GM19239 (cell line): ENCODE results near the gene UPP1.
A peak's percentile ranks its signal among the peaks of the same experiment; 100 is the strongest.
"Not testable (repeated sequence)": the region's sequence is repeated elsewhere in the genome, so short reads cannot be mapped to it uniquely, and the experiment has no call there.

Source experiments
- DNase-seq: peaks from one replicate; pipeline ENCODE4 v3.0.0; 2011; ENCODE audit warnings: low spot score; ENCODE audit not compliant: insufficient read length
- FAIRE-seq: peaks from 2 replicates; lab custom pipeline; 2011; peaks lifted over from hg19 to GRCh38; lab: Jason Lieb, UNC

The UPP1 gene

GRCh38 chr7:48108959-48109847 is 20.1 kb downstream of the UPP1 start:
- no peak for FAIRE-seq
- no peak for DNase-seq

DNA sequence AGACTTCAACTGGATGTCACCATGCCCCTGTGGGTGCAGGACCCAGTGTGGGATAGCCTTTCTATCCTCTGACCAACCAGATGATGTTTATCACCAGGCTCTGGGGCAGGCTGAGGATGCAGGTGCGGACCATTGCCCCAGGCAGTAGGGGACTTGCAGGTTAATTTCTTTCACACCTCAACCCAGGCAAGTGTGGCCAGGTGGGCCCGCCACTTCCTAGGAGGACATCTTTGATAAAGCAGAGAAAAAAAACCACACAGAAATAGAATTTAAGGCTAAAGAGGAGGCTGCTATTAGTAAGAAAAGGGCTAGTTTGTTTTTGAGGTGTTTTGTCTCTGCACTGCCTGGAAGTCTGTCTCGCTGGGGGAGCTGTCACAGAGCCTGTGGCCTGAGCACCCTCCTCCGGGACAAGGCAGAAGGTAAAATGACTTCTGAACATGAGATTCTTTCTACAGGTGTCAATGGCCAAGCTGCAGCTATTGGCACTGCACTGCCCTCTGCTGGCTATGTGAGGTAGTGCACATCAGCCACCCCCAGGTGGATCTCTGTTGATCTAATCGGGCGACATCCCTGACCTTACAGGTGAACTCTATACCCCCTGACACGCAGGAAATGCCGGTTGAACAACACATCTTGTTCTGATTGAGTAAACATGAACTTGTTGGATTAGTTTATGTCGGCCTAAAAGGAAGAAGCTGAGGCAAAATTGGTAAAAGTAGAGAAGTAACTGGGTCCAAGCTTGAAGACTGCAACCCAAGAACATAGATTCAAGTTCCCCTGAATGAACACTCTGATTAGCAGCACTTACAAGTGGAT is 21.0 kb downstream of the UPP1 start:
- FAIRE-seq (peak; percentile 97), DNase-seq (peak; percentile 60)

DNA sequence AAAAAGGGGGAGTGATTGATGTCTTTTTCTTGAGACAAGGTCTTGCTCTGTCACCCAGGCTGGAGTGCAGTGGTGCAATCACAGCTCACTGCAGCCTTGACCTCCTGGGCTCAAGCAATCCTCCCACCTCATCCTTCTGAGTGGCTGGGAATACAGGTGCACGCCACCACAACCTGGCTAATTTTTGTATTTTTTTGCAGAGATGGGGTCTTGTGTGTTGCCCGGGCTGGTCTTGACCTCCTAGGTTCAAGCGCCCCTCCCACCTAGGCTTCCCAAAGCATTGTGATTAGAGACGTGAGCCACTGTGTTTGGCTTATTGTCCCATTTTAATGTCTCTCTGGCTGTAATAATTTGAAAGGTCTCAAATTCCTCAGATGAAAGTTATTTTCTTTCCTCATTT is 21.8 kb downstream of the UPP1 start:
- no peak for DNase-seq
- no peak for FAIRE-seq

DNA sequence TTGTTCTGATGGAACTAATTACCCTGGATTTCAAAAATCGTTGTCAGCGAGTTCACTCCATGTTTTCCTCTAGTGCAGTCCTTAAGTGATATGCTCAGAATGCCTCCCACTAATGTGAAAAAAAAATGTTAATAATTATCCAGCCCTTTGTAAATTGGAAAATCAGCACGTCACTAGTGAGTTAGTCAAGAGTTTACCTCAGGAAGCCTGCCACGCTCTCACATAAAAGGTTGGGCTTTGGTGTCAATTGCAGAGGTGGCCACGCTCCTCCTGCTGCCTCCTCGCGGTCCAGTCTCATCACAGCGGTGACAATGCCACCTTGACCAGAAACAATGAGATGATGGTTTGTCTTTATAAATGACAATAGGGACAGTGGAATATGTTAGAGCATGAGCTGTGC is 22.5 kb downstream of the UPP1 start:
- FAIRE-seq (no peak), DNase-seq (no peak)

- DNase-seq (no peak), FAIRE-seq (no peak)
Measured at GRCh38 chr7:48112401-48113165, 23.5 kb downstream of the UPP1 start.

- FAIRE-seq = no peak
- DNase-seq = no peak
Measured at GRCh38 chr7:48113275-48113674, 24.2 kb downstream of the UPP1 start.

GRCh38 chr7:48114115-48114514 is 25.1 kb downstream of the UPP1 start:
- no peak for DNase-seq
- FAIRE-seq = no peak

DNA sequence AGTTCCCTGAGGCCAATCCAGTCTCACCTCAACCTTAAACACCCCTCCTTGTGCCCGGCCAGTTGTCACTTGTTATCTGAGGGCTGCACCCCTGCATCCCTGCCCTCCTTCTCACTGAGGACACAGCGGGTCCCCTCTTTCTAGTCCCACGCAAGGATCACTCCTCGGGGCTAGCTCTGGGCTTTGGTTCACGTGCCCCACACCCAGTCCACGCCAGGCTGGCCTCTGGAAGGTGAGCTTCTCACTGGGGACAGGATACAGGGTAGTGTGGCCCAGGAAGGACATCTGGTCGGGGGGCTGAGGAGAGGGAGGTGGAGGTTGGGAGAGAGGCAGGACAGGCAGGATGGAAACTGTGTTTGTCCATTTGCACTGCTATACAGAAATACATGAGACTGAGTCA is 25.5 kb downstream of the UPP1 start:
- FAIRE-seq = no peak

DNA sequence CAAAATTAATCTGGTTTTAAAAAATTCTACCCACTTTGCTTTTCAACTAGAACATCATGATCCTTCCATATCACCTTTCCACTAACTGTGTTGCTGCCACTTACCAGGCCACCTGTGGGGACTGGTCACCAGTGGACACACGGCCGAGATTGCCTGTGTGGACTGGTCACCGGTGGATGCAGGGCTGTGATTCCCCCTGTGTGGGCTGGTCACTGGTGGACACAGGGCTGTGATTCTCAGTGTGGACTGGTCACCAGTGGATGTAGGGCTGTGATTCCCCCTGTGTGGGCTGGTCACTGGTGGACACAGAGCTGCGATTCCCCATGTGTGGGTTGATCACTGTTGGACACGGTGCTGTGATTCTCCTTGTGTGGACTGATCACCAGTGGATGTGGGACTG is 27.0 kb downstream of the UPP1 start:
- no peak for FAIRE-seq
- DNase-seq = no peak

More for the DNA sequence above, 25.5 kb downstream of the UPP1 start:
- no peak for DNase-seq

- FAIRE-seq (no peak), DNase-seq (no peak)
Measured at GRCh38 chr7:48118041-48118440, 29.0 kb downstream of the UPP1 start.

DNA sequence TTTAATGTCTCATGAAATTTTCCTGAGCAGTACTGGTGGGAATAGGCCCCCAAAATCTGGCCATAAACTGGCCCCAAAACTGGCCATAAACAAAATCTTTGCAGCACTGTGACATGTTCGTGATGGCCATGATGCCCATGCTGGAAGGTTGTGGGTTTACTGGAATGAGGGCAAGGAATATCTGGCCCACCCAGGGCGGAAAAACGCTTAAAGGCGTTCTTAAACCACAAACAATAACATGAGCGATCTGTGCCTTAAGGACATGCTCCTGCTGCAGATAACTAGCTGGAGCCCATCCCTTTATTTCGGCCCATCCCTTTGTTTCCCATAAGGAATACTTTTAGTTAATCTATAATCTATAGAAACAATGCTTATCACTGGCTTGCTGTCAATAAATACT is 31.5 kb downstream of the UPP1 start:
- not testable (repeated sequence) for DNase-seq, FAIRE-seq

GRCh38 chr7:48126037-48126436 is 37.0 kb downstream of the UPP1 start:
- DNase-seq = no peak
- no peak for FAIRE-seq

DNA sequence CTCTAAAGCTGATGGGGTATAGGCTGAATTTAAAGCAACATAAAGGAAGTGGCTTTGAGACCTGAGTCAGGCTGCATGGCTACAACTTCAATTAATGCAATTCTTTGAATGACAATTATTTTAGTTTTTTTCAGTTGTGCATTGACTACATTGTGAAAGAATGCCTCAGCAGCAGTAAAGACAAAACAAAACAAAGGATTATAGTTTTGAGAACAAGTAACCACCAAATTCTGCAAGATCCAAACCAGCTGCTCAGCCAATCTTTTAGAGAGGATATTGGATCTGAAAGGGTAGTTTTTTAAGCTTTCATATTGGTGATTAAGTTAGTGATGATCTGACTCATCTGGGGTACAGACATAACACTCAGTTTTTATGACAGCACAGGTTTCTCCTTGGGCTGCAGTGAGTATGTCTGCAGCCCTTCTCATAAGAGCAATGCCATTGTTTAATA is 41.6 kb downstream of the UPP1 start:
- DNase-seq = no peak
- no peak for FAIRE-seq

GRCh38 chr7:48132792-48133191 is 43.7 kb downstream of the UPP1 start:
- FAIRE-seq (no peak), DNase-seq (no peak)

GRCh38 chr7:48139459-48139858 is 50.4 kb downstream of the UPP1 start:
- no peak for FAIRE-seq
- DNase-seq = no peak

- DNase-seq = no peak
- peak; percentile 64 for FAIRE-seq
Measured at GRCh38 chr7:48140001-48140681, 51.1 kb downstream of the UPP1 start.

GRCh38 chr7:48141521-48141920 is 52.5 kb downstream of the UPP1 start:
- DNase-seq (no peak), FAIRE-seq (no peak)

- DNase-seq (no peak), FAIRE-seq (no peak)
Measured at GRCh38 chr7:48144291-48144768, 55.3 kb downstream of the UPP1 start.

DNA sequence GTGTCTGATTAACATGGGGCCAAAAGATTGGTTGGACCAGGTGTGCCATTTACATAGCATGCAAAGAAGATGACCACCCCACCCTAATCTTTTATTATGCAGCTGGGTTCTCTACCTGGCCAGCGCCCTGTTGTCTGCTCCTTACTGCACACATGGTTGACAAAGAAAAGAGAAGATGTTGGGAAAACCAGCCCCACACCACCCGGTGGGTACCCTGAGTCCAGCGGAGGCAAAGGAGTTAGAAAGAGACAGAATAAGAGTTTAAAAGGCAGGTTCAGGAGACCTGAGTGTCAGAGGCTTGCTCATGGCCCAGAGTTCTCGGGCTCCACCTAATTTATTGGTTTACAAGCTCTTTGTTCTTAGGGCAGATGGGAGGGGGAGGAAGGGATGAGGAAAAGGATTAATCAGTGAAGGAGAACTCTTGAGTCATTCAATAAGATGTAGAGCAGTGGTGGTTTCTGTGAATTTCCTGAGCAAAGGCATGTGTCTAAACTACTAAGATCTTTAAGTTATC is 58.1 kb downstream of the UPP1 start:
- FAIRE-seq (no peak), DNase-seq (no peak)

DNA sequence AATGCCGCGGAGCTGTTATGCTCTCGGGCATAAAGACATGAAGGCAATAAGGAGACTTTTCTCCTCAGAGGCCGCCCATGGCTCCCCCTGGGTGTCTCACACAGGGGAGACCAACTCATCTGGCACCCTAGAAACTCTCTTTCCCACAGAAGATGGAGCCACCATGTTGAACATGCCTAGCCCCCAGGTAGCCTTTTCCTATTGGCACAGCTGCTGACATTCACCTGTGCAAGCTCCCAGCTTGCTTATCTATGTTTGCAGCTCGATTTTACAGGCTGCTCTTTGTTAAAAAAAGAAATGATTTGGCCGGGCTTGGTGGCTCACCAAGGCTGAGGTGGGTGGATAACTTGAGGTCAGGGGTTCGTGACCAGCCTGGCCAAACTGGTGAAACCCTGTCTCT is 58.6 kb downstream of the UPP1 start:
- not testable (repeated sequence) for DNase-seq, FAIRE-seq
